Measurements from ENCODE around the gene CGB1. TPM values are rescaled to one million over a fixed set of nuclear protein-coding genes. Genes with fewer than 3 reads are reported as not detected.
A peak's percentile ranks its signal among the peaks of the same experiment; 100 is the strongest.
"Not testable (repeated sequence)": the region's sequence is repeated elsewhere in the genome, so short reads cannot be mapped to it uniquely, and the experiment has no call there.

CGB1 gene
- total and polyA plus RNA-seq, 7 donors: not detected

DNA sequence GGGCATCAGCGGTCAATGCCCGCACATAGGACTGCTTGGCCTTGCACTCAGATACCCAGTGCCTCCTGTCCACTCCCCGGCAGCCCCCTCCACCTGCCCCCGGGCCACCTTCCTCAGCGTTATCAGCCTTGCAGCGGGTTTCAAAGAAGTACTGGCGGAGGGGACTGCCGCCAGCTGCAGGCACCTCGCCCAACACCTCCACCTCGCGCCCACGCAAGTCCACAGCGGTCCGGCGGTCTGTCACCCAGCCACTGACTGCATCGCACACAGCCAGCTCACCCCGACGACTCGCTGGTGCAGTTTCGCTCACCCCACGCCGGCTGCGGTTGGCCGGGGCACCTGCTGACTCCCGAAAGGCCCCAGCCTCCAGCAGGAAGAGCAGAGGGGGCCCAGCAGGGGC, 24.8 kb upstream of the CGB1 start:
- DNase-seq (no peak), ATAC-seq (no peak)
- WGBS, 3 donors: 79 to 84% (median 83%) methylated on average over 25 of the region's 25 CpGs
- TF ChIP-seq, protein P1, sequence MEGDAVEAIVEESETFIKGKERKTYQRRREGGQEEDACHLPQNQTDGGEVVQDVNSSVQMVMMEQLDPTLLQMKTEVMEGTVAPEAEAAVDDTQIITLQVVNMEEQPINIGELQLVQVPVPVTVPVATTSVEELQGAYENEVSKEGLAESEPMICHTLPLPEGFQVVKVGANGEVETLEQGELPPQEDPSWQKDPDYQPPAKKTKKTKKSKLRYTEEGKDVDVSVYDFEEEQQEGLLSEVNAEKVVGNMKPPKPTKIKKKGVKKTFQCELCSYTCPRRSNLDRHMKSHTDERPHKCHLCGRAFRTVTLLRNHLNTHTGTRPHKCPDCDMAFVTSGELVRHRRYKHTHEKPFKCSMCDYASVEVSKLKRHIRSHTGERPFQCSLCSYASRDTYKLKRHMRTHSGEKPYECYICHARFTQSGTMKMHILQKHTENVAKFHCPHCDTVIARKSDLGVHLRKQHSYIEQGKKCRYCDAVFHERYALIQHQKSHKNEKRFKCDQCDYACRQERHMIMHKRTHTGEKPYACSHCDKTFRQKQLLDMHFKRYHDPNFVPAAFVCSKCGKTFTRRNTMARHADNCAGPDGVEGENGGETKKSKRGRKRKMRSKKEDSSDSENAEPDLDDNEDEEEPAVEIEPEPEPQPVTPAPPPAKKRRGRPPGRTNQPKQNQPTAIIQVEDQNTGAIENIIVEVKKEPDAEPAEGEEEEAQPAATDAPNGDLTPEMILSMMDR (IDR thresholded peaks at IDR 0.05): no peak
- no peak overlapping the region for H3K4me3 ChIP-seq
- H3K9me3 ChIP-seq: no peaks in the 10 kb centered on the region
- no peak overlapping the region for H3K27ac ChIP-seq
- no peaks in the 10 kb centered on the region for H3K27me3 ChIP-seq (ENCODE audit: insufficient read depth in 3 of 3, low read length in 2 of 3)
- intact Hi-C loops (cut with DNase I): no loop called here
- peaks cover 11% of the 10 kb centered on the region for H3K4me1 ChIP-seq
- no peaks in the 10 kb centered on the region for H3K36me3 ChIP-seq (ENCODE audit: insufficient read depth in 1 of 2, low read depth in 1 of 2)

DNA sequence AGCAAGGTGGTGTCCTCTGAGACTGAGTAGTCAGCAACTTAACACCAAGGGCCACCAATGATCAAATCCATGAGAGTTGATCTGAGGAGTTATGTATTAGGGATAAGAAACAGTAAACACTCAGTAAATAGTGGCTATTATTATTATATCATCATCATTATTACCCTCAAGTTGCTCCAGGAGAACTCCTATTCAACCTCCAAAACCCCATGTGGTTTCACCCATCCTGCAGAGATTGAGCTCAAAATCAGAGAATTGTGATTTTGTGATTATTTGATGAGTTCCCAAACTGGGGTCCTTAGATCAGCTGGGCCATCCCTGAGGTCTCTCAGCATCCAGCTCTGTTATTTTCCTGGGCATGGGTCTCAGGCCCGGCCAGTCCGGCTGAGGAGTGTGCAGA, 24.3 kb upstream of the CGB1 start:
- 96 to 100% (median 100%) methylated on average over 2 of the region's 2 CpGs for WGBS, 3 donors
- Histone ChIP-seq H3K9me3 (no peaks in the 10 kb centered on the region), H3K36me3 (ENCODE audit: insufficient read depth in 1 of 2, low read depth in 1 of 2) (no peaks in the 10 kb centered on the region), H3K4me3 (no peak overlapping the region), H3K27me3 (ENCODE audit: insufficient read depth in 3 of 3, low read length in 2 of 3) (no peaks in the 10 kb centered on the region), H3K4me1 (peaks cover 11% of the 10 kb centered on the region), H3K27ac (no peak overlapping the region)
- intact Hi-C loops (cut with DNase I): no loop called here
- no peak for DNase-seq
- TF ChIP-seq, protein P1 (IDR thresholded peaks at IDR 0.05): no peak
- no peak for ATAC-seq

DNA sequence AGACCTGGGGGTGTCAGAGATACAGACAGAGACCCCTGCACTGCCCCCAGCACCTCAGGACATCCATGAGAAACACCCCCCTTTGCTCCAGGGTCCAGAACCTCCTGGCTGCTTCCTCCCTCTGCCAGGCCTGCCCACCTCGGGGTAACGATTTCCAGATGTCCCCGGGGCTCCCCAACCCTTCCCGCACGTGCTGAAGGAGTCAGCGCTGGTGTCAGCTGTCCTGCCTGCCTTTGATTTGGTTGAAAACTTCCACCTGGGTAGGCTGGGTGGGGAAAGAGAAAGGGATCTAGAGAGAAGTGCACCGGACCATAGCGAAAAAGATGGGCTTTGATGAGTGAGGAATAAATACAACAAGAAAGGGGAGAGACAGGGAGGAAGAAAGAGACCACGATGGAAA, 22.4 kb upstream of the CGB1 start:
- H3K4me1 ChIP-seq: peaks cover 5% of the 10 kb centered on the region
- ATAC-seq: no peak
- no peaks in the 10 kb centered on the region for H3K36me3 ChIP-seq (ENCODE audit: insufficient read depth in 1 of 2, low read depth in 1 of 2)
- no peak for DNase-seq
- no peak overlapping the region for H3K4me3 ChIP-seq
- TF ChIP-seq, protein P1 (IDR thresholded peaks at IDR 0.05): no peak
- intact Hi-C loops (cut with DNase I): loop anchor here in 1 of 2 donors (5.0 kb wide), 1 partner anchor 47 kb away; no protein-coding TSS in a partner anchor
- 28 to 38% (median 34%) methylated on average over 9 of the region's 9 CpGs for WGBS, 3 donors
- no peak overlapping the region for H3K27ac ChIP-seq
- H3K9me3 ChIP-seq: no peaks in the 10 kb centered on the region
- H3K27me3 ChIP-seq (ENCODE audit: insufficient read depth in 3 of 3, low read length in 2 of 3): no peaks in the 10 kb centered on the region

DNA sequence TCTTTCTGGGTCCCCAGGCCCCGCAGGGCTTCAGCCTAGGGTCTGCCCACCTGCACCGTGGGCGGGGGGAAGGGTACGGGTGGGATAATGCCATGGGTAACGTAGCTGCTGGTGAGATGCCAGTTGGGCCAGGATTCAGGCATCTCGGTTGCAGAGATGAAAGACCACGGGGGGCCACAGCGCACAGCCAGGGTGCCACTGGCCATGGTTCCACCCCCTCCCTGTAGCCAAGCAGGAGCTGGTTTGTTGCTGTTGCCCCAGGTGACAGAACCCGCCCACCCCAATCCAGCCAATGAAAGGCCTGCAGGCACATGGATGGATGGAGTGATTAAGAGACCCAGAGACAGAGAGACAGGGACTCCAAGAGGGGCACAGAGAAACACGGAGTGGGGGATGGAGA, 21.9 kb upstream of the CGB1 start:
- 32 to 46% (median 39%) methylated on average over 10 of the region's 10 CpGs for WGBS, 3 donors
- intact Hi-C loops (cut with DNase I): loop anchor here in 1 of 2 donors (5.0 kb wide), 1 partner anchor 46 kb away; no protein-coding TSS in a partner anchor
- Histone ChIP-seq H3K4me3 (peak overlapping the region; percentile 82), H3K36me3 (ENCODE audit: insufficient read depth in 1 of 2, low read depth in 1 of 2) (no peaks in the 10 kb centered on the region), H3K9me3 (no peaks in the 10 kb centered on the region), H3K27me3 (ENCODE audit: insufficient read depth in 3 of 3, low read length in 2 of 3) (no peaks in the 10 kb centered on the region), H3K4me1 (peaks cover 5% of the 10 kb centered on the region), H3K27ac (no peak overlapping the region)
- TF ChIP-seq, protein P1 (IDR thresholded peaks at IDR 0.05): no peak
- ATAC-seq: peak; percentile 54 to 82 (median 70)
- DNase-seq: peak; percentile 54 to 84

DNA sequence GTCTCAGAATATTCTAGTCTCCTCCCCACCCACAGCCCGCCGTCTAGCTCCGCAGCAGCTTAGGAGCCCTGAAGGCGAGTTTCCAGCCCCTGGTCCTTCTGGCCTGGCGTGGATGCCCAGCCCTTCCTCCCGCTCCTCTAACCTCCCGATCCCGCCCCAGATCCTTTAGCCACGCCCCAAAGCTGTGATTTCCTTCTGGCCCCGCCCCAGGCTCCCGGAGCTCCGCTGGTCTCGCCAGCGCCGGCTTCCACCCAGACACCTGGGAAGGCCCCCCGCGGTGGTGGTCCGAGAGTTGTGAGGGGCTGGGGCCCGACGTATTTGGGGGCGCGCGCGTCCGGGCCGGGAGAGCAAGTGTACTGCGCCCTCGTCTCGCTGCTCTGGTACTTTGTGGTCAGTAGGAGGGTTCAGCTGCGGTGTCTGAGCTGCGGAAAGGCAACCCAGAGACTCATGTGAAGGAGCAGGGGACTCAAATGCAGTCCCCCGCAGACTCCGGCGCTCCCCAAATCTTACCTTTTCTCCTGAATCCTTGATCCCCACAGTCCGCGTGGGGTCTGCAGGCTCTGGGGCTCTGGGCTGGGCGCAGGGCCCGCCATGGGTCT, 21.0 kb upstream of the CGB1 start, which contains the start of gene CGB7:
TSS of gene CGB7 (minus strand) at position 114 of the 599 bp plus-strand sequence. CDS start 2,374 bp downstream, outside the sequence.
- H3K9me3 ChIP-seq: no peaks in the 10 kb centered on the region
- H3K4me3 ChIP-seq: peak within 1 kb of the TSS; percentile 82
- TF ChIP-seq, protein P1 (IDR thresholded peaks at IDR 0.05): no peak
- DNase-seq: peak; percentile 76 to 84
- ATAC-seq: peak; percentile 67 to 82 (median 72)
- H3K4me1 ChIP-seq: peaks cover 5% of the 10 kb centered on the region
- H3K27me3 ChIP-seq (ENCODE audit: insufficient read depth in 3 of 3, low read length in 2 of 3): no peaks in the 10 kb centered on the region
- intact Hi-C loops (cut with DNase I): loop anchor here in 1 of 2 donors (5.0 kb wide), 1 partner anchor 45 kb away; no protein-coding TSS in a partner anchor
- WGBS, 3 donors: 1 to 2% (median 2%) methylated on average over 34 to 38 of the region's 38 CpGs
- no peaks in the 10 kb centered on the region for H3K36me3 ChIP-seq (ENCODE audit: insufficient read depth in 1 of 2, low read depth in 1 of 2)
- peak within 1 kb of the TSS; percentile 67 for H3K27ac ChIP-seq

DNA sequence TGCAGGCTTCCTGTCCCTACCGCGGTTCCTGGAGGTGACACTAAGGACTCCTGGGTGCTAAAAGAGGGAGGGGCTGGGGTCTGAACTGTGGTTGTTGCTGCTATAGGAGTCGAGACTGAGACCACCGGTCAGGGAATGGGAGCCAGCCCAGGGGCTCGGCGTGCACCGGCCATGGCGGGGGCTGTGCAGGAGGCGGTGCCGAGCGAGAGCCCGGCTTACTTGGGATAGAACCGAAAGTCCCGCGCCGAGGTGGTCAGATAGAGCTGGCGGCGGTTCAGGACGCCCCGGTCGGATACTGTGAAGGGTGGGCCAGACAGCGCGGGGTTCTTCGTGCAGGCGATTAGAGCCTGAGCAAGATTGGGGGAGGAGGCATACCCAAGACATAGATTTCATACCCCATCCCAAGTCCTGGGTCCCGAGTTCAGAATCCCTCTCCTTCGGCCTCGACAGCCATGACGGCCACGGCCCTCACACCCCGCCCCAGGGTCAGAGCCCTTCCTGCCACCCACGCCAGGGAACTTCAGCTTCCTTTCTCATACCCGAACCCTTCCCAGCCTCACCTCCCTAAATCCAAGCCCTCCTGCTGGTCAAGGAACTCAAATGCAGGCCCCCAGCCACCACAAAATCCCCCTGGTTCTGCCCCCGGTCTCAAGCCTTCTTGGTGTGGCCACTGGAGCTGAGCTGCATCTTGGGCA, 20.4 kb upstream of the CGB1 start:
- H3K27ac ChIP-seq: peak overlapping the region; percentile 67
- ATAC-seq: peak; percentile 4 to 31 (median 14)
- not testable (repeated sequence) for H3K9me3 ChIP-seq; H3K4me1 ChIP-seq; DNase-seq; H3K36me3 ChIP-seq (ENCODE audit: insufficient read depth in 1 of 2, low read depth in 1 of 2); H3K27me3 ChIP-seq (ENCODE audit: insufficient read depth in 3 of 3, low read length in 2 of 3)
- intact Hi-C loops (cut with DNase I): loop anchor here in 1 of 2 donors (5.0 kb wide), 1 partner anchor 45 kb away; no protein-coding TSS in a partner anchor
- H3K4me3 ChIP-seq: peak overlapping the region; percentile 82
- WGBS, 3 donors: 1 to 3% (median 2%) methylated on average over 23 to 34 of the region's 34 CpGs

Measured in psoas muscle (tissue), 8 donors.